ENCODE results near the gene LRRC2.

DNA sequence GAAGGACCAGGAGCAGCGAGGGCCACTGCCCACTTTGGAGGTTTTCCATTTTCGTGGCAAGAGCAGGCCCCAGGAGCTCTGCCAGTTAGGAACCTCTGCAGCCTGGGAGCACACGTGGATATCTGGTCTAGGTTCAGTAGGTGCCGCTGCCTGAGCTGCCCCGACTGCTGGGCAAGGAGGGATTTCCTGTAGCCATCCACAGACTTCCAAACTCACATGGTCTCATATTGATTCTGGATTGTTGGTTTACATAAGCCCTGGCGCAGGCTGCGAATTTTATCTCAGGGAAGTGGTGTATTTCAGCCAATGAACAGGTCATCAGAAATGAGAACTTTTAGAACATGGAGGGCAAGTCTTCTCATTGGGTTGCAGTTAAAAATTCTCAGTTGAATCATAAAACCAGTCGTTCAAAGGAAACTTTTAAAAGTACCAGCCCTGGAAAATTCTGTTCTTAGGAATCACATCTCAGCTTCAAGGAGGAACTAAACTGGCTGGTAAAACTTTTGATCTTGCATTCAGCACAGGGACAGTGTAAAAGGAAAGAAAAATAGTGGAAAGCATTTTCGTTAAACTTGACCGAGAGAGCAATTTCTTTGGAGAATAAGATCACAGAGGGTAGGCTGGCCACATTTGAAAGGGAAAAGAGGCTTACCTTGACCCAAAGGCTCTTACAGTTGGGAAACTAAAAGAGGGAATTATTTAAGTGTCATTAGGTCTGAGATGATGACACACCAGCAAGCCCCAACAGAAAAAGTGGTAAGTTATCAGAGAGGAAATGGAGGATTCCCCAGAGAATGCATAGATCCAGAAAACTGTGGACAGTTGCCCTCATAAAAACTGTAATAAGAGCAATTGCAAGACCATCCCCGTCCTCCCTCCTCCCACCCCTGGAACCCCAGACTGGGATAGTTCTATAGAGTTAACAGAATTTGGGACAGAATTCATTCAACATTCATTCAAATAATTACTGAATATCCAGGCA, 74.7 kb downstream of the LRRC2 start:
- TF ChIP-seq, protein P1, sequence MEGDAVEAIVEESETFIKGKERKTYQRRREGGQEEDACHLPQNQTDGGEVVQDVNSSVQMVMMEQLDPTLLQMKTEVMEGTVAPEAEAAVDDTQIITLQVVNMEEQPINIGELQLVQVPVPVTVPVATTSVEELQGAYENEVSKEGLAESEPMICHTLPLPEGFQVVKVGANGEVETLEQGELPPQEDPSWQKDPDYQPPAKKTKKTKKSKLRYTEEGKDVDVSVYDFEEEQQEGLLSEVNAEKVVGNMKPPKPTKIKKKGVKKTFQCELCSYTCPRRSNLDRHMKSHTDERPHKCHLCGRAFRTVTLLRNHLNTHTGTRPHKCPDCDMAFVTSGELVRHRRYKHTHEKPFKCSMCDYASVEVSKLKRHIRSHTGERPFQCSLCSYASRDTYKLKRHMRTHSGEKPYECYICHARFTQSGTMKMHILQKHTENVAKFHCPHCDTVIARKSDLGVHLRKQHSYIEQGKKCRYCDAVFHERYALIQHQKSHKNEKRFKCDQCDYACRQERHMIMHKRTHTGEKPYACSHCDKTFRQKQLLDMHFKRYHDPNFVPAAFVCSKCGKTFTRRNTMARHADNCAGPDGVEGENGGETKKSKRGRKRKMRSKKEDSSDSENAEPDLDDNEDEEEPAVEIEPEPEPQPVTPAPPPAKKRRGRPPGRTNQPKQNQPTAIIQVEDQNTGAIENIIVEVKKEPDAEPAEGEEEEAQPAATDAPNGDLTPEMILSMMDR (IDR thresholded peaks at IDR 0.05), result no peak
- TF ChIP-seq POLR2A (IDR thresholded peaks at IDR 0.05) (no peak), EP300 (IDR thresholded peaks at IDR 0.05) (no peak)
